Measurements from ENCODE around the gene RYR3.

DNA sequence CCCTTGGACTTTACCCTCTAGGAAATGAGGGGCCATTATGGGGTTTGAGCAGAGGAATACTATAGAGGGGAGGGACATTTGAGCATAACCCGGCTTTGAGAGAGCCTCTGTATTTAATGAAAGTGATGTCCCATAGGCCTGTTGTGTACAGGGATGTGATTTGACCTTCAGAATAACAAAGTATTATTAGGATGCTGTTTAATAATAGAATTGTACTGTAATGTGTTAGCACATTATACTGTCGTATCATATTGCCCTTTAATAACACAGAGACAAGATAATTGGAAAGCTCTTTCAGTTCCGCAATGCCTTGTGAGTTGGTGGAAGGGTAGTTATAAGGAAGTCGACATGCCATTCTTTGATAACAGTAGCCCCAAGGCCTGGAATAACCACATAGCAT lies 328.3 kb downstream of the RYR3 start:
- no peak for TF ChIP-seq POLR2AphosphoS5 (IDR thresholded peaks at IDR 0.05)
- TF ChIP-seq, protein P1, sequence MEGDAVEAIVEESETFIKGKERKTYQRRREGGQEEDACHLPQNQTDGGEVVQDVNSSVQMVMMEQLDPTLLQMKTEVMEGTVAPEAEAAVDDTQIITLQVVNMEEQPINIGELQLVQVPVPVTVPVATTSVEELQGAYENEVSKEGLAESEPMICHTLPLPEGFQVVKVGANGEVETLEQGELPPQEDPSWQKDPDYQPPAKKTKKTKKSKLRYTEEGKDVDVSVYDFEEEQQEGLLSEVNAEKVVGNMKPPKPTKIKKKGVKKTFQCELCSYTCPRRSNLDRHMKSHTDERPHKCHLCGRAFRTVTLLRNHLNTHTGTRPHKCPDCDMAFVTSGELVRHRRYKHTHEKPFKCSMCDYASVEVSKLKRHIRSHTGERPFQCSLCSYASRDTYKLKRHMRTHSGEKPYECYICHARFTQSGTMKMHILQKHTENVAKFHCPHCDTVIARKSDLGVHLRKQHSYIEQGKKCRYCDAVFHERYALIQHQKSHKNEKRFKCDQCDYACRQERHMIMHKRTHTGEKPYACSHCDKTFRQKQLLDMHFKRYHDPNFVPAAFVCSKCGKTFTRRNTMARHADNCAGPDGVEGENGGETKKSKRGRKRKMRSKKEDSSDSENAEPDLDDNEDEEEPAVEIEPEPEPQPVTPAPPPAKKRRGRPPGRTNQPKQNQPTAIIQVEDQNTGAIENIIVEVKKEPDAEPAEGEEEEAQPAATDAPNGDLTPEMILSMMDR (IDR thresholded peaks at IDR 0.05) = no peak

Data from esophagus muscularis mucosa (tissue), 3 donors.